Epithelial cell of prostate (primary cell): ENCODE results near the gene ATP5F1A.
"Not testable (repeated sequence)": the region's sequence is repeated elsewhere in the genome, so short reads cannot be mapped to it uniquely, and the experiment has no call there.

Experiments
- DNase-seq: peaks from one replicate; pipeline ENCODE4 v3.0.0-alpha.2; 2011; ENCODE audit warnings: low read depth, low spot score
- H3K27ac ChIP-seq: fragments of 450-650 bp; 2 replicates; pipeline ENCODE4 v1.5.1; 2017; ENCODE audit warnings: mild to moderate bottlenecking

Gene ATP5F1A

GRCh38 chr18:46097801-46098615 lies at the start of gene ATP5F1A:
TSS of gene ATP5F1A (minus strand) at chr18:46098296. CDS start at chr18:46098231, 65 bp downstream.
- no peak for DNase-seq

DNA sequence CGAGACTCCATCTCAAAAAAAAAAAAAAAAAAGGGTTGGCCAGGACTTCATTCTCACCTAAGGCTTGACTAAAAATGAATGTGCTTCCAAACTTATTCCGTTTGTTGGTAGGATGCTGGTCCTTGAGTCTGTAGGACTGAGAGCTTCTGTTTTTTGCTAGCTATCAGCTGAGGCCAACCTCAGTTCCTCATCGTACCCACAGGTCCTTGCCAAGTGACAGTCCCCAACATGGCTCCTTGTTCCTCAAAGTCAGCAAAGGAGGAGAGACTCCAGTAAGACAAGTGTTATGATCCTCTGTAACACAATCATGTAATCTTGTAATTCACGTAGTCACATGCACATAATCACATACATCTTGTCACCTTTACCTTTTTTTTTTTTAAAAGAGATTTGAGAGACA lies 43.1 kb upstream of the ATP5F1A start:
- DNase-seq, result no peak
- no peak overlapping the region for H3K27ac ChIP-seq

More at GRCh38 chr18:46097801-46098615, at the start of gene ATP5F1A:
- H3K27ac ChIP-seq, result peak within 1 kb of the TSS; percentile 73

DNA sequence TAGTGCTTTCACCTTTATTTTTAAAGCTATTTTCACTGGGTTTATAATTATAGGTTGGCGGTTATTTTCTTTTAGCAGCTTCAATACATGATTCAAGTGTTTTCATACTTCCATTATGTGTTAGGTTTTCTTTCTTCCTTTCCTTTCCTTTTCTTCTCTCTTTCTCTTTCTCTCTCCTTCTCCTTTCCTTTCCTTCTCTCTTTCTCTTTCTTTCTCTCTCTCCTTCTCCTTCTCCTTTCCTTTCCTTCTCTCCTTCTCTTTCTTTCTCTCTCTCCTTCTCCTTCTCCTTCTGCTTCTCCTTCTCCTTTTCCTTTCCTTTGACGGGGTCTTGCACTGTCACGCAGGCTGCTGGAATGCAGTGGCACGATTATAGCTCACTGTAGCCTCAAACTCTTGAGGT lies 42.1 kb upstream of the ATP5F1A start:
- DNase-seq, result no peak
- no peak overlapping the region for H3K27ac ChIP-seq

GRCh38 chr18:46134920-46135675 lies 37.0 kb upstream of the ATP5F1A start:
- no peak overlapping the region for H3K27ac ChIP-seq
- no peak for DNase-seq

DNA sequence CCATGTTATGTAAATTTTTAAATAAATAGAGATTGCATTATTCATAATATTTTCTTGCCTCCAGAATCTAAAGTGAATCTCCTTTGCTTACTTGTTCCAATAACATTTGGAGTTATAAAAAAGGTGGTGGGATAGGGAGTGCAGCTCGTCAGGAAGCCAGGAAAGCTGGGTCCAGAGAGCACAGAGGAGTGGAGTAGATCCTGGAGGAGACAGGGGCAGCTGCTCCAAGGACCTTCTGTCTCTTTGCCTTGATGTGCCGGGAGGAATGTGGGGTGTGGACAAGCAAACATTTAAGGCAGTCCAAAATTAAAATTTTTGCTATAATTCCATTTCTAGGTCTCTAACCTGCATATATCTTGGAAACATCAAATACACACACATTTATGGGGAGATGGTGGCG lies 35.4 kb upstream of the ATP5F1A start:
- DNase-seq, result no peak
- H3K27ac ChIP-seq, result no peak overlapping the region

DNA sequence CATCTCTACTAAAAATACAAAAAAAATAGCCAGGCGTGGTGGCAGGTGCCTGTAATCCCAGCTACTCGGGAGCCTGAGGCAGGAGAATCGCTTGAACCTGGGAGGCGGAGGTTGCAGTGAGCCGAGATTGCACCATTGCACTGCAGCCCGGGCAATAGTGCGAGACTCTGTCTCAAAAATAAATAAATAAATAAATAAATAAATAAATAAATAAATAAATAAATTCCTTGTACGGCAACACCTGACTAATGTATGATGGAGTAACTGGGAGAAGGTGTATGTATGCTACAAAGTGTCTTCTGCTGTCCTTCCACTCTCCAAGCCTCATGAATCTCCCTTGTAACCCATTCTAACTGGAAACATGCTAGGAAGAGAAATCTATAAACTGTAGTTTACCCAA lies 32.5 kb upstream of the ATP5F1A start:
- DNase-seq, H3K27ac ChIP-seq: not testable (repeated sequence)

- no peak for DNase-seq
- no peak overlapping the region for H3K27ac ChIP-seq
These were observed 32.0 kb upstream of the ATP5F1A start for GRCh38 chr18:46130061-46130460.

DNA sequence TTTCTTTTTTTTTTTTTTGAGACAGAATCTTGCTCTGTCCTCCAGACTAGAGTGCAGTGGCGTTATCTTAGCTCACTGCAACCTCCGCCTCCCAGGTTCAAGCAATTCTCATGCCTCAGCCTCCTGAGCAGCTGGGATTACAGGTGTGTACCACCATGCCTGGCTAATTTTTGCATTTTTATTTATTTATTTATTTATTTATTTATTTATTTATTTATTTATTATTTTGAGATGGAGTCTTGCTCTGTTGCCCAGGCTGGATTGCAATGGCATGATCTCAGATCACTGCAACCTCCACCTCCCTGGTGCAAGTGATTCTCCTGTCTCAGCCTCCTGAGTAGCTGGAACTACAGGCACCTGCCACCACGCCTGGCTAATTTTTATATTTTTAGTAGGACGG lies 28.5 kb upstream of the ATP5F1A start:
- H3K27ac ChIP-seq, DNase-seq: not testable (repeated sequence)

DNA sequence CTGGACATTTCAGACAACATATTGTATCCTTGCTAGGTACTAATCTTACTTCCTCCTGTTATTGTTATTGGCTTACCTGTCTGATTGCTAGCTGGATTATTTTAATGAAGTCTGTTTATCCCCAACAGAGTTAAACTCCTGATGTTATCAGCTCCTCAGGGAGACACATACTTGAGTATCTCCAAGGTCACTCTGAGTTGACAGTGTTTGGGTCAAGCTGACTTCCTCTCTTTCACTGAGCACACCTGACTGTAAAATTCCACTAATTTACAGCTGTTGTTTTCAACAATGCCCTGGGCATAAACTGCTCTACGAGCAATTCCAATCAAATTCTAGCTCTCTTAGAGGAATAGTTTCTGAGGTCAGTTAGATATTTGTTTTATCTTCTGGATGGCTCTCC lies 15.7 kb upstream of the ATP5F1A start:
- DNase-seq, result no peak
- H3K27ac ChIP-seq, result no peak overlapping the region

GRCh38 chr18:46110406-46110805 lies 12.3 kb upstream of the ATP5F1A start:
- no peak overlapping the region for H3K27ac ChIP-seq
- DNase-seq, result no peak

DNA sequence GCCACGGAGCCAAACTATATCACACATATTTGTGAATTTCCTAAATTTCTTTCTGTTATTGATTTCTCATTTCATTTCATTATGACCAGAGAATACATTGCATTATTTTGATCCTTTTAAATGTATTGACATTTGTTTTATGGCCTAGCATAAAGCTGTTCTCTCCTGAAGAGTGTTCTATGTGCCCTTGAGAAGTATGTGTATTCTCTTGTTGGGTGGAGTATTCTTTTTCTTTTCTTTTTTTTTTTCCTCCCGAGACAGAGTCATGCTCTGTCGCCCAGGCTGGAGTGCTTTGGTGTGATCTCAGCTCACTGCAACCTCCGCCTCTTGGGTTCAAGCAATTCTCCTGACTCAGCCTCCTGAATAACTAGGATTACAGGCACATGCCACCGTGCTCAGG lies 11.3 kb upstream of the ATP5F1A start:
- H3K27ac ChIP-seq, result no peak overlapping the region

GRCh38 chr18:46104128-46104911 lies 6.2 kb upstream of the ATP5F1A start, which contains the start of gene HAUS1:
TSS of gene HAUS1 (plus strand) at chr18:46104385. CDS start at chr18:46104412, 27 bp downstream.
- DNase-seq, result no peak
- H3K27ac ChIP-seq, result peak within 1 kb of the TSS; percentile 46

More for the DNA sequence above, 11.3 kb upstream of the ATP5F1A start:
- no peak for DNase-seq

DNA sequence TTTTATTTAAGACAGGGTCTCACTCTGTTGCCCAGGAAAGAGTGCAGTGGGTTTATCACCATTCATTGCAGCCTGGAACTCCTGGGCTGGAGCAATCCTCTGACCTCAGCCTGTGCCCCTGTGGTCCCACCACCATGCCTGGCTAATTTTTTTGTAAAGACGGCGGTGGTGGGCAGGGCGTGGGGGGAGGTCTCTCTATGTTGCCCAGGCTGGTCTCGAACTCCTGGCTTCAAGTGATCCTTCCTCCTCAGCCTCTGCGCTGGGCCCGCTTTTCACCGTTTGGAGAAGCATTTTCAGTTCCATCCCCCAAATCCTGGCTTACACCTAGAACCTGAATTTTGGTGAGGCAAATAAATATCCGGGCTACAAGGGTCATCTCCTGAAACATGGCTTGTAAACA lies 1.4 kb upstream of the ATP5F1A start:
- no peak overlapping the region for H3K27ac ChIP-seq
- DNase-seq, result no peak

- DNase-seq, result no peak
- peak overlapping the region; percentile 73 for H3K27ac ChIP-seq
These were observed 479 bp upstream of the ATP5F1A start for GRCh38 chr18:46098616-46098933.

- peak overlapping the region; percentile 73 for H3K27ac ChIP-seq
- no peak for DNase-seq
These were observed 680 bp downstream of the ATP5F1A start for GRCh38 chr18:46097431-46097800.

- no peak for DNase-seq
- peak overlapping the region; percentile 73 for H3K27ac ChIP-seq
These were observed 1.3 kb downstream of the ATP5F1A start for GRCh38 chr18:46096651-46097300.

GRCh38 chr18:46095532-46095931 lies 2.6 kb downstream of the ATP5F1A start:
- no peak overlapping the region for H3K27ac ChIP-seq
- no peak for DNase-seq

- DNase-seq, H3K27ac ChIP-seq: not testable (repeated sequence)
These were observed 9.6 kb downstream of the ATP5F1A start for GRCh38 chr18:46088501-46088900.

GRCh38 chr18:46084431-46084830 lies 13.7 kb downstream of the ATP5F1A start:
- H3K27ac ChIP-seq, result no peak overlapping the region
- no peak for DNase-seq

- H3K27ac ChIP-seq, result no peak overlapping the region
- no peak for DNase-seq
These were observed 17.9 kb downstream of the ATP5F1A start for GRCh38 chr18:46080156-46080555.
